GM21528 (cell line): ENCODE results near the gene TBC1D10B.
A peak's percentile ranks its signal among the peaks of the same experiment; 100 is the strongest.
"Not testable (repeated sequence)": the region's sequence is repeated elsewhere in the genome, so short reads cannot be mapped to it uniquely, and the experiment has no call there.

Experiments
- ATAC-seq: cut with Tn5 transposase; IDR thresholded peaks from one replicate; pipeline ENCODE4 v1.9.1; 2021; ENCODE audit warnings: mild to moderate bottlenecking, moderate library complexity; ENCODE audit not compliant: unreplicated experiment, low FRiP score

Gene TBC1D10B

DNA sequence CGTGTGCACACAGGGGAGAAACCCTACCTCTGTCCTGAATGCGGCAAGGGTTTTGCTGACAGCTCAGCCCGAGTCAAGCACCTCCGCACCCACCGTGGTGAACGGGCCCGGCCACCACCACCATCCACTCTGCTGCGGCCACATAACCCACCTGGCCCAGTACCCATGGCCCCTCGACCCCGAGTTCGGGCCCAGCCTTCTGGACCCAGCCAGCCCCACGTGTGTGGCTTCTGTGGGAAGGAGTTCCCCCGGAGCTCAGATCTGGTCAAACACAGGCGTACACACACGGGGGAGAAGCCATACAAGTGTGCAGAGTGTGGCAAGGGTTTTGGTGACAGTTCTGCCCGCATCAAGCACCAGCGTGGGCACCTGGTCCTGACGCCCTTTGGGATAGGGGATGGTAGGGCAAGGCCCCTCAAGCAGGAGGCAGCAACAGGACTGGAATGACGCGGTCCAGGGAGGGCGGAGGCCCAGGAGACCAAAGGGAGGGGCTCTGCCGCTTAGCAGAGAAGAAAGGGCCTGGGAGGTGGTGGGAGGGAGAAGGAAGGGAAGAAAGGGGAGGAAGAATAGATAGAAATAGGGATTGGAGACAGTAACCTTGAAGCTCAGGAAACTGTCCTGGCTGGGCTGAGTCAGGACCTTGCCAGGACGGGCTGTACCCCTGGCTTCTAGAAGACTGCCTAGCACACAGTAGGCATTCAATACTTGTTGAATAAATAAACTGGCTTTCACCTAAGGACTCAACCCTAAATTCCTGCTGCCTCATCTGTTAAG lies 28.6 kb upstream of the TBC1D10B start:
- ATAC-seq: no peak

DNA sequence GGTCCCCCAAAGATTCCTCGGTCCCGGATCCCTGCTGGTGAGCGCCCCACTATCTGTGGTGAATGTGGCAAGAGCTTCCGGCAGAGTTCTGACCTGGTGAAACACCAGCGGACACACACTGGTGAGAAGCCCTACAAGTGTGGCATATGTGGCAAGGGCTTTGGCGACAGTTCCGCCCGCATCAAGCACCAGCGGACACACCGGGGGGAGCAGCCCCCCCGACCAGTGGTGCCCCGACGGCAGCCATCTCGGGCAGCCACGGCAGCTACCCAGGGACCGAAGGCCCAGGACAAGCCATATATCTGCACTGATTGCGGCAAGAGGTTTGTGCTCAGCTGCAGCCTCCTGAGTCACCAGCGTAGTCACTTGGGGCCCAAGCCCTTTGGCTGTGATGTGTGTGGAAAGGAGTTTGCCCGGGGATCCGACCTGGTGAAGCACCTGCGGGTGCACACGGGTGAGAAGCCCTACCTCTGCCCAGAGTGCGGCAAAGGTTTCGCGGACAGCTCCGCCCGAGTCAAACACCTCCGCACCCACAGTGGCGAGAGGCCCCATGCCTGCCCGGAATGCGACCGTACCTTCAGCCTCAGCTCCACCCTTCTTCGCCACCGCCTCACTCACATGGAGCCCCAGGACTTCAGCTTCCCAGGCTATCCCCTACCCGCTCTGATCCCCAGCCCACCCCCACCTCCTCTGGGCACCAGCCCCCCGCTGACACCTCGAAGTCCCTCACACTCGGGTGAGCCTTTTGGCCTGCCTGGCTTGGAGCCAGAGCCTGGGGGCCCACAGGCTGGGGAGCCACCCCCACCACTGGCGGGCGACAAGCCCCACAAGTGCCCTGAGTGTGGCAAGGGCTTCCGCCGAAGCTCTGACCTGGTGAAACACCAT lies 27.7 kb upstream of the TBC1D10B start:
- no peak for ATAC-seq

DNA sequence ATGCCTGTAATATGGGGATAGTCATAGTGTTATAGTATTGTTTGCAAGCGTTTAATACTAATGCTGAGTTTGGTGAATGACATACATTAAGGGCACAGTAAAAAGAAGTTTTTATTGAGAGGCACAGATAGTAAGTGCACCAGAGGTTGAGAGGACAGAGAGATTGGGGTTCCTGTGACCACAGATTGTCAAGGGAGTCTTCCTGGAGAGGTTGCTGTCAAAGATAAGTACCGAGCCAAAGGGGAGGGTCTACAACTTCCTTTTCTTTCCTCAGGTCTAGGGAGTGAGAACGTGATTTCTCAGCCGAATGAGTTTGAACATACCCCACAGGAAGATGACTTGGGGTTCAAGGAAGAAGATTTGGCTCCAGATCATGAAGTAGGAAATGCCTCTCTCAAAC lies 26.8 kb upstream of the TBC1D10B start:
- ATAC-seq: no peak

DNA sequence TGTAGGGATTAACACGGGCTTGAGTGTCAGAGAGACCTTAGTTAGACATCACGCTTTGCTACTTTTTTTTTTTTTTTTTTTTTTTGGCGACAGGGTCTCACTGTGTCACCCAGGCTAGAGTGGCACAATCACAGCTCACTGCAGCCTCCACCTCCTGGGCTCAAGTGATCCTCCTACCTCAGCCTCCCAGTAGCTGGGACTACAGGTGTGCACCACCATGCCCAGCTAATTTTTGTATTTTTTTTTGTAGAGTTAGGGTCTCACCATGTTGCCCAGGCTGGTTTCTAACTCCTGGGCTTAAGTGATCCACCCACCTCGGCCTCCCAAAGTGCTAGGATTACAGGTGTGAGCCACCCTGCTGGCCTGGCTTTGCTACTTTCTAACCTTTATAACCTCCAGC lies 26.3 kb upstream of the TBC1D10B start:
- ATAC-seq: not testable (repeated sequence)

DNA sequence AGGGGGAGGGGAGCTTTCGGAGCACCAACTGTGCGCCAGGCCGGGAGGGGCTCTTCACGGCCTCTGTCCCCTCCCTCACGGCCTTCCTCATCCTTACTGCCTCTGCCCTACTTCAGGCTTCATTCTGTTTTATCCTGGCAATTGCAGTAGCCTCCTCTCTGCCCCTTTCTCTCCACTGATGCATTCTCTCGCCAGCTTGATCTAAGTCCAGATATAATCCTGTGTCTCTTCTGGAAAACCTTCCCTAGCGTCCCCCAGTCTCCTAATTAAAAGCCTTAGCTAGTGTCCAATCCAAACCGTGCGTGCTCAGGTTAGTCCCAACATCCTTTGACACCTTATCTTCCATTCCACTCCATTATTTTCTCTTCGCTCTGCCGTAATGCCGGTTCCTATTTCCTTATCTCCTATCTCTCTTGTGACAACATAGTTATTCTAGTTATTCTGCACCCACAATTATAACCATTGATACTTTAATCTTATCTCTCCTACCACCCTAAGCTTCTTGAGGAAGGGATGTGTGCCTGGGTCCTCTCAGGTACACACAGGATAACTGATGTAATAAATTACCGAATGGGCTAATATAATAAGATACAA lies 25.8 kb upstream of the TBC1D10B start:
- no peak for ATAC-seq

DNA sequence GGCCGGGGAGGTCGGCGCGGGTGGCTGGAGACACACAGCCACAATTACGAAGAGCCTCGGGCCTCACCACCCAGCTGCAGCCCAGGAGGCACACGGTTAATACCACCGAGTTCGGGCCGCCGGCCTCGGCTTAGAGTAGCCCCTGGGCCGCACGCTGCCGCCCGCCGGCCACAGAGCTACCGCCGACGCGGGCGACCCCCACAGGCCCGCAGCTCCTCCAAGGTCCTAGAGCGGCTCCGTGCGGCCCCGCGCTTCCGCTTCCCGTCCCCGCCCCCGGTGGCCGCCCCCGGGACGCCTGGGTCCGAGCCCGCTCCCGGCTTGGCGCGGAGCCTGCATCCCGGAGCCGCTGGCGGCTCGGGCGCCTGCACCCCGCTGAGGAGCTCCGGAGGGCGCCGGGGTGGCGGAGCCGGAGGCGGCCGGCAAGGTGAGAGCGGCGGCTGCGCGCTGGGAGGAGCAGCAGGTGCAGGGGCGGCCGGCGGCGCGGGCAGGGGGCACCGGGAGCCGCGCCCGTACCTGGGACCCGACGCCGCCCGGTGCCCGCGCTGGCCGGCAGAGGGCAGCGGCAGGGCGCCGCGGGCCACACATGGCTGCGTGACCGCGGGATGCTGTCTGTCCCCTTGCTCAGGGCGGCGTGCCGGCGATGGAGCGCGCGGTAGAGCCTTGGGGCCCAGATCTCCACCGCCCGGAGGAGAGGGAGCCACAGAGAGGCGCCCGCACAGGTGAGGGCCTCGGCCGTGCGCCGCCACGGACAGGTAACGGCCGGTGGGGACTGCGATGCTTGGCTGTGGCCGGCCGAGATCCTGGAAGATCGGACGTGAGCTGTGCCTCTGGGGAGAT lies 25.1 kb upstream of the TBC1D10B start, which contains the start of gene ZNF48:
Gene ZNF48 (plus strand): TSS at position 266 of the 837 bp plus-strand sequence. CDS start 375 bp downstream, at position 641.
- peak; percentile 57 for ATAC-seq

DNA sequence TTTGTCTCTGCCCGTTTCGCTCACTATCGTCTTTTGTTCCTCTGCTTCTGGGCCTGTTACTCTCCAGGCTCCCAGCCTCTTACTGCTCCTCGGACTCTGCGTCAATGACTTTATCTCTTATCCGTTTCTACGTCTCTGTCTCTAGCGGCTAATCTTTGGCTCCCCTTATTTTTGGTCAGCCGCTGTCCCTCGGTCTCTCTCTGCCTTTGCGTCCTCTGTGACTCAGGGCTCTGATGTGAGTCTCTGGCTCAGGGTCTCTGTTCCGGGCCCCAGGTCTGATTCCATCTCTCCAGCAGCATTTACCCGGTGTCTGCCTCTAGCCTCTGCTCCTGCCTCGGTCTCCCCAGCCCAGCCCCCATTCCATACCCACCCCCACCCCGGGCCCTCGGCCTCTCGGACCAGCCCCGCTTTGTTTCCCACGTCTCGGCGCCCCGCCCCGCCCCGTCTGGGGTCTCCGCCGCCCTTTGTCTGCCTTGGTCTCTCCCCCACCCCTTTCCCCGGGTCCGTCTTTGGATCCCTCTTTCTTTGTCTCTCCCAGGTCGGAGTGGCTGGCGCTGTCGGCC lies 24.4 kb upstream of the TBC1D10B start:
- no peak for ATAC-seq

DNA sequence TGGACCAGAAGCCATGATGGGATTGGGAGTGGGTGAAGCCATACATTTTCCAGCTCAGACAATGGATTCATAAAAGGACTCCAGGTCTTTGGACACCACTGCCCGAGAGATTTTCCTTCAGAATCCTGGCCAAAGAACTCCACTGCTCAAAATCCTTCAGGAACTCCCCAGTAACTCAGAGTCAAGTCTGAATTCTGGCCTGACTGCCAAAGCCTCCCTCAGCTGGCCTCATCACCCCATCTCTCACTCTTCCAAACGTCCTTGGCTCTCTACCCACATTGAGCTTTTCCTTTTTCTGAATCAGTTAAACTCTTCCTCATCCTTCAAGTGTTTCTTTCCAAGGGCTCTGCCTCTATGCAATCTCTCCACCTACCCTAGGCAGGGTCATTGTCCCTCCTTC lies 13.2 kb upstream of the TBC1D10B start:
- ATAC-seq: no peak

DNA sequence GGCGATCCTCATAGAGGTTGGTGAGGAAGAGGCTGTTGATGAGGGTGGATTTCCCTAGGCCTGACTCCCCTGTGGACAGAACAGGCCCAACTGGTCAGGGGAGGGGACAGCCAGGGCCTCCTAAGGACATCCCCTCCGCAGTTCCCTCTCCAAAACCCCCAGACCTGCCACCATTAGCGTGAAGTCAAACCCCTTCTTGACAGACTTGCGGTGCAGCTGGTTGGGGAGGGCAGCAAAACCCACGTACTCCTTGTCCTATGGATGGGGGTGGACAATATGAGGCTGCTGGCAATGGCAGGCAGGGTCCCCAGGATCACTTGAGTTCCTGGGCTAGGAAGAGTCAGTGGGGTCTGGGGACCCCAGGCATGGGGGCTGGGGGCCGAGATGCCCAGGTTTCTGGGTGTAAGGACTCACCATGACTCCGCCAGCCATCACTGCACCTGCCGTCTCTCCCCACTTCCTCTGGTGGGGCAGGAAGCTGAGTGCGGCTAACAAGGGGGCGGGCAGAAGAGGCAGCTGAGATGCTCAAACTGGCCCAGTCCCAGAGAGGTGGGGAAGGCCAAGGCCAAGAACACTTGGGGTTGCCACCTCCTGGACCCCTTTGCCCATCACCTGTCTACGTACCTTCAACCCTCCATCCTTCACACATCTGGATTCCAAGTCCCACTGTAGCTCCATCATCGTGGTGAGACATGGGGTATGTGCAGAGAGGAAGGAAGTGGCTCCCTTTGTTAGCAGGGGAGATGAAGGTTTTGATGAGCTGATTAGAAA lies 12.0 kb upstream of the TBC1D10B start, which contains the start of gene SEPTIN1:
Gene SEPTIN1 (minus strand): TSS at position 451 of the 771 bp plus-strand sequence. CDS start 19 bp downstream, at position 432.
- no peak for ATAC-seq

DNA sequence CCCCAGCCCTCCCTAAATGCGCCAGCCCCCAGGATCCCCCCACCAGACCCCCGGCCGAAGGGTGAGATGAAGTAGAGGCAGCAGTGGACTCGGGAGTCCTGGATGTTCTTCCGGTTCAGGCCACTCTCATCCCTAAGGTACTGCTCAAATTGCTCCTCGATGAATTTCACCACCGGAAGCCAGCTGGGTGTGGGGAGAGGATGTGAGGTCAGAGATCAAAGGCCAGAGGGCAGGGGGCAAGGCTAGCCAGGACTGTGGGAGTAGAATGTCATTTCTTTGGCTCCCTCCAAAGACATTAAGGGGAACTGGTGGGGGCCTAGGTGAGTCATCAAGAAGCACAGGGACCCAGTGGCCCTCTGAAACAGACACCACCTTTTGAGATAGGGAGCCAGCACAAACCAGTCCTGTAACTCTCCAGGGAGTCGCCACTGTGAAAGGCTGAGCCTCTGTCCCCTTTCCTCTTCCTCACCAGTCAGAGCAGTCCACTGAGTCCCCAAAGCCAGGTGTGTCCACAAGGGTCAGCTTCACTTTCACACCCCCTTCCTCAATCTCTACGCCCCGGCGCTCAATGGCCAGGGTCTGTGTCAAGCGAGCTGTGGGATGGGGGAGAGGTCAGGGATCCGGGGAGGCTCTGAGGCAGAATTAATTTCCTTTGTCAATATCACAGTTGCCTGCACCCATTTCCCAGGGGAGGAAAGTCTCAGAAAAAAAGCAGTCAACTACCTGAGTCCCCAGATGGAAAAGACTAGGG lies 11.2 kb upstream of the TBC1D10B start:
- no peak for ATAC-seq

DNA sequence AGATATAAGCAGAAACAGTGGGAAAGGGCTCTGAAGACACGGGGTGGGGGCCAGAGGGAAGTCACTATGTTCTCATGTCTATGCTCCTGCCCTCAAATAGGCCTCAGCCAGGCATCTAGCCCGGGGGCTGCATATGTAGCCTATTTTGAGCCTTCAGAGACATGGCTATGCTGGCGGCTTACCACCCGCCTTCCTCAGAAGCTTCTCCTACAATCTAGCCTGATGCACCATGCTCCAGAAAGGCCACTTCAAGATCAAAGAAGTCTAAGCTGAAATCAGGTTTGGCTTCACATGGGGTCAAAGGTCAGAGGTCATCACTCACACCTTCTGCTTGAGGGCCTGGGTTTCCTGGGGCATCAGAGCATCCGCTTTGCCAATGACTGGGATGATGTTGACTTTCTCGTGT lies 10.5 kb upstream of the TBC1D10B start:
- no peak for ATAC-seq

DNA sequence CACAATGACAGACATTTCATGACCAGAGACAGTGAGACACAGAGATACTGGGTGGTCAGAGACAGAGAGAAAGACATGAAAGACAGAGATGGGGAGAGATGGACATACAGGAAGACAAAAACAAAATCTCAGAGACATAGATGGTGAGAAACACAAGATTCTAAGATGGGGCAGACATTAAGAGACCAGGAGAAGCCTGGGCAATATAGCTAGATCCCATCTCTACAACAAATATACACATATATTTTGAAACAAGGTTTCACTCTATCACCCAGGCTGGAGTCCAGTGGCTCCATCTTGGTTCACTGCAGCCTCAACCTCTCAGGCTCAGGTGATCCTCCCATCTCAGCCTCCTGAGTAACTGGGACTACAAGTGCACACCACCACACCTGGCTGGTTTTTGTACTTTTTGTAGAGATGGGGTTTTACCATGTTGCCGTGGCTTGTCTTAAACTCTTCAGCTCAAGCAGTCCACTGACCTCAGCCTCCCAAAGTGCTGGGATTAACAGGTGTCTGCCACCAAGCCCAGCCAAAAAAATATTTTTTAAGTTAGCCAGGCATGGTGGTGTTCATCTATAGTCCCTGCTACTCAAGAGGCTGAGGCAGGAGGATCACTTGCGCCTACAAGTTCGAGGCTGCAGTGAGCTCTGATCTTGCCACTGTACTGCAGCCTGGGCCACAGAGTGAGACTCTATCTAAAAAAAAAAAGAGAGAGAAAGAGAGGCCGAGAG lies 9.9 kb upstream of the TBC1D10B start:
- ATAC-seq: no peak

DNA sequence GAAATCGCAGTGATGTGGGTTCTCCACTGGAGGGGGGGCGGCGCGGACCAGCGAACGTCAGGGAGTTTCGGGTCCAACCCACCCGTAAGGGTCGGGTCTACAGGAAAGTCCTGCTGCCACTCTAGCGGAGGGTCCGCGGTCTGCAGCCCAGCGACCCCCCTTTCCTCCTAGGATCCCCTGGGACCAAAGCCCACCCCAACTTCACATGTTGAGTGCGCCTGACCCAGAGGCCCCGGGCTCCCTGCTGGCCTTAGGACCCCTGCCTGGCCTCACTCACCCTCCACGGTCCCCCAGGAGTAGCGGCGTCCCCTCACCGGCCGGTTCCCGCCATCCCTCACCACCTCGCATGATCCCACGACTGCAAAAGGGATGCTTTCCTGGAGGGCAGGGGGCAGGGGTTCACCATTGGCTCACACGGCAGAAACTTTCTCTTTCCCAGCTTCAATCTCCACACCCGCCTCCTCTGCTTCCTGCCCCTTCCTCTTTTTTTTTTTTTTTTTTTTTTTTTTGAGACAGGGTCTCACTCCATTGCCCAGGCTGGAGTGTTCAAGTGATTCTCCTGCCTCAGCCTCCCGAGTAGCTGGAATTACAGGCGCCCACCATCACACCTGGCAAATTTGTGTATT lies 9.0 kb upstream of the TBC1D10B start:
- ATAC-seq: no peak

DNA sequence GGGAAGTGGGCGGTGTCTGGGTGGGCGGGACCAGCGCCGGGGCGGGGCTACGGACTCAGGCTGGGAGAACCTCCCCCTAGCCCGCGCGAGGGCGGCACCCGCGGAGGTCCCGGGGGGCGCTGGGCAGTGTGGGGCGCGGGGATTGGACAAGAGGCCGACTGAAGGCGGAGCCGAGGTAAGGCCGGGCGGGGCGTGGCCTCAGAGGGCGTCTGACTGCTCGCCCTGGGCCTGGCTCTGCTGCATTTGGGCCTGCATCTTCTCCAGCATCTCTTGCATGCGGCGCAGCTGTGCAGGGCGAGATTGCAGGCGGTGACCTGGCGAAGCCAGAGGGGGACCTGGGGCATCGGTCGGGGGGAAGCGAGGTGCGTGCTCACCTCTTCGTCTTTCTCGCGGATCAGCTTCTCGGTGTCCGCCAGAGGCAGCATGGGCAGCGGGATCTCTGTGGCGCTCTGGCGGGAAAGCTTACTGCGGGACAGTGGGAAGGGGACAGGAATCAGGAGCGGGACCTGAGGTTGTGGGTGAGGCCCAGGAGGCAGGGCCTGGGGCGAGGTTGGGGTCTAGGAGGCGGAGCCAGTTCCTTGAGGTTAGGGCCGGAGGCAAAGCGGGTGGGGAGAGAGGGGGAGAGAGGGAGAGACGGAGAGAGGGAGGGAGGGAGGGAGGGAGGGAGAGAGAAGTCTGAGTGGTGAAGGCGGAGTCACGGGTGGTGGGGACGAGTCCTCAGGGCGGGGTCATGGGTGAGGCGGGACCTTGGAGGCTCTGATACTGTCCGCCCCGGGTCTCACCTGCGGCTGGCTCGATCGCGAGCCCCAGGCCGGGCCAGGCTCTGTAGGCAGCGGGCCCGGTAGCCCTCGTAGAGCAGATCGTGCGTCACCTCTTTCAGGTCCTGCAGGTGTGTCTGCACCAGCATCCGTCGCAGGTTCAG lies 8.2 kb upstream of the TBC1D10B start:
- ATAC-seq: peak; percentile 74

DNA sequence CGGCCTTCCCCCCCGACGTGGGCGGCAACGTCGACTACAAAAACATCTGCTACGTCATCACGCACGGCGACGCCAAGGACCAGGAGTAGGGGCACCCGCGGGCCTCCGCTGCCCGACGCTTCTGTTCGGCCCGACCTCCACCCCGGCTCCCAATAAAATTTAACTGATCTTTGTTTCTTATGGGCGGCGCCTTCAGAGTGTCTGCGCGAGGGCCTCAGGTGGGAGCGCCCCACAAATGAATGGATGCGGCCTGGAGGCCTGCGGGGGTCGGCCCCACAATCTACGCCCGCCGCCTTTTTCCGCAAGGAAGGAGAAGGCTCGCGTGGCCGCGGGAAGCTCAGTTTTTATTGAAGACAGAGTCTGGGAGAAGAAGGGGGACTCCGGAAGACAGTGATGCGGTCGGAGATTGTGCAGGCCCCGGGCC lies 7.5 kb upstream of the TBC1D10B start:
- ATAC-seq: peak; percentile 42
